ENCODE results near the gene NDUFB2. TPM values are rescaled to one million over a fixed set of nuclear protein-coding genes. Genes with fewer than 3 reads are reported as not detected.

Gene NDUFB2
- total RNA-seq = 118 and 142 TPM in 2 replicates

GRCh38 chr7:140696680-140697446 lies at the start of gene NDUFB2:
TSS of gene NDUFB2 (plus strand) at chr7:140696708. CDS start at chr7:140696745, 37 bp downstream.

GRCh38 chr7:140672382-140673062 lies 24.0 kb upstream of the NDUFB2 start, which contains the start of gene ADCK2:
TSS of gene ADCK2 (plus strand) at chr7:140672945. CDS start at chr7:140673331, 386 bp downstream.

Other genes with a start within 250 kb of the NDUFB2 start
- 36.1 and 44.3 TPM in 2 replicates for gene MKRN1, start 217.2 kb upstream of the NDUFB2 start, total RNA-seq
- gene DENND2A, start 55.9 kb upstream of the NDUFB2 start, total RNA-seq = 0.33 and 1.0 TPM in 2 replicates
- 17.2 and 26.3 TPM in 2 replicates for gene ADCK2, start 23.8 kb upstream of the NDUFB2 start, total RNA-seq
- gene BRAF, start 228.2 kb downstream of the NDUFB2 start, total RNA-seq = 18.6 and 21.1 TPM in 2 replicates

Data from dermis lymphatic vessel endothelial cell (primary cell).